GM12878 (cell line): ENCODE data around the gene CPLX1. TPM values are rescaled to one million over a fixed set of nuclear protein-coding genes. Genes with fewer than 3 reads are reported as not detected.

ENCODE experiments used
- ATAC-seq: fragments of 200-7000 bp; cut with Tn5 transposase; 3 replicates; pipeline ENCODE4 v1.9.1; 2020; ENCODE audit warnings: mild to moderate bottlenecking, moderate library complexity
- BruUV-seq: library from RNA; stranded (reverse); fragments of 400-500 nt; replicated peaks from 2 replicates; lab custom pipeline; 2021; lab: Mats Ljungman, UMichigan
- CTCF ChIA-PET: fragments of 300-600 bp; sonication (Branson Sonifier 250); formaldehyde crosslinking; extraction: SDS; loops from one replicate; lab custom pipeline; 2021; ENCODE audit warnings: inconsistent platforms; lab: Yijun Ruan, JAX
- POLR2A ChIA-PET: fragments of 350-600 bp; formaldehyde crosslinking; extraction: SDS; loops from one replicate; lab custom pipeline; 2021; ENCODE audit warnings: inconsistent platforms; lab: Charles Lee
- RAD21 ChIA-PET: fragments of 300-600 bp; sonication (Branson Sonifier 250); formaldehyde crosslinking; loops from one replicate; lab custom pipeline; 2023; ENCODE audit warnings: antibody characterized with exemption; ENCODE audit not compliant: unreplicated experiment; lab: Charles Lee
- SMC1A ChIA-PET: fragments of 300-600 bp; sonication (Branson Sonifier 250); formaldehyde crosslinking; loops from one replicate; lab custom pipeline; 2023; ENCODE audit not compliant: unreplicated experiment, uncharacterized antibody; lab: Charles Lee
- DNase-seq: peaks from one replicate; pipeline ENCODE4 v3.0.0-alpha.2; 2011; ENCODE audit warnings: low read depth, low spot score
- FAIRE-seq: peaks from 3 replicates; lab custom pipeline; 2011; peaks lifted over from hg19 to GRCh38; lab: Jason Lieb, UNC
- H2AFZ ChIP-seq: 2 replicates; pipeline ENCODE4 v1.6.0; 2011; ENCODE audit warnings: low read depth, low read length, control low read depth; ENCODE audit not compliant: control insufficient read depth
- H3K27ac ChIP-seq: 2 replicates; pipeline ENCODE4 v1.5.1; 2011; ENCODE audit warnings: control low read depth; ENCODE audit not compliant: control insufficient read depth, insufficient read depth
- H3K27me3 ChIP-seq, 2 experiments: replicated peaks in 1 of 2; 2 replicates each; pipeline versions ENCODE4 v1.6.0 to v1.6.1; 2011; ENCODE audit warnings: low read length in 1 of 2; ENCODE audit not compliant: control insufficient read depth in 2 of 2, insufficient read depth in 2 of 2
- H3K36me3 ChIP-seq, 2 experiments: 2 replicates each; pipeline ENCODE4 v1.5.1; 2011; ENCODE audit warnings: low read length in 1 of 2; ENCODE audit not compliant: control insufficient read depth in 2 of 2, insufficient read depth in 2 of 2
- H3K4me1 ChIP-seq: 2 replicates; pipeline ENCODE4 v1.6.1; 2011; ENCODE audit warnings: mild to moderate bottlenecking, low read length, moderate library complexity, mixed read lengths; ENCODE audit not compliant: control insufficient read depth, insufficient read depth
- H3K4me2 ChIP-seq: 2 replicates; pipeline ENCODE4 v1.6.0; 2011; ENCODE audit warnings: control low read depth; ENCODE audit not compliant: control insufficient read depth, insufficient read depth
- H3K4me3 ChIP-seq: fragments of 200-600 bp; sonication (generic); 2 replicates; pipeline ENCODE4 v1.5.1; 2016
- H3K79me2 ChIP-seq: 2 replicates; pipeline ENCODE4 v1.6.0; 2011; ENCODE audit warnings: low read length; ENCODE audit not compliant: control insufficient read depth, insufficient read depth
- H3K9ac ChIP-seq: 2 replicates; pipeline ENCODE4 v1.8.0; 2011; ENCODE audit warnings: low read length, control low read depth, mixed read lengths; ENCODE audit not compliant: control insufficient read depth, insufficient read depth
- H3K9me3 ChIP-seq: replicated peaks from 3 replicates; pipeline ENCODE4 v1.5.1; 2011; ENCODE audit warnings: mild to moderate bottlenecking, low read length; ENCODE audit not compliant: control insufficient read depth, insufficient read depth
- H4K20me1 ChIP-seq: 2 replicates; pipeline ENCODE4 v1.6.0; 2011; ENCODE audit not compliant: control insufficient read depth, insufficient read depth
- HDAC6 ChIP-seq: fragments of 200-600 bp; sonication (generic); IDR thresholded peaks from one replicate; pipeline ENCODE4 v1.8.0; 2017; ENCODE audit warnings: antibody characterized with exemption; ENCODE audit not compliant: unreplicated experiment
- POLR2A ChIP-seq: IDR thresholded peaks from 2 replicates; pipeline ENCODE4 v1.6.1; 2011; ENCODE audit warnings: low read depth, mild to moderate bottlenecking, low read length
- SUPT20H ChIP-seq: IDR thresholded peaks from 2 replicates; pipeline ENCODE4 v1.6.1; 2011; ENCODE audit warnings: low read depth, mild to moderate bottlenecking, low read length, moderate library complexity, borderline replicate concordance; ENCODE audit not compliant: control insufficient read depth
- YY1 ChIP-seq: IDR thresholded peaks from 2 replicates; pipeline ENCODE4 v1.6.1; 2011; ENCODE audit warnings: low read depth, mild to moderate bottlenecking, low read length
- WGBS: methylation state at CpG from one replicate; pipeline ENCODE4 v1.1.6; 2016; ENCODE audit warnings: low lambda C conversion rate; ENCODE audit not compliant: insufficient replicate concordance, insufficient coverage; ENCODE audit errors: missing lambda C conversion rate; 5-methylcytosine and 5-hydroxymethylcytosine counted together
- in situ Hi-C: fragments of 300-500 bp; cut with MboI; formaldehyde crosslinking; loops from 9 replicates; pipeline ENCODE4 v1.14.3; 2018; ENCODE audit warnings: mixed read lengths
- intact Hi-C: fragments of 100-400 bp; cut with micrococcal nuclease; formaldehyde crosslinking; loops from one replicate; pipeline ENCODE4 v1.14.2; 2022; ENCODE audit not compliant: unreplicated experiment
- polyA plus RNA-seq, 11 experiments: library from polyadenylated mRNA; depleted of rRNA in 4 of 11; unstranded in 6 of 11; stranded (reverse) in 5 of 11; fragments of >200 nt; fragmentation: Nextera tagmentation in 4 of 11; fragmentation: Illumina TruSeq in 1 of 11; extraction: Ambion mirVana in 4 of 11; extraction: Trizol in 1 of 11; gene quantifications; 1 replicate in 1 of 11; 2 replicates in 10 of 11; pipeline versions ENCODE4 v1.2.1 to v1.2.3, GENCODE V29; 2011 to 2016; ENCODE audit warnings: inconsistent platforms in 2 of 11, missing spikeins in 2 of 11, low read depth in 1 of 11
- total RNA-seq, 4 experiments: library from RNA; depleted of rRNA in 3 of 4; stranded (reverse); fragments of >200 nt in 3 of 4; fragmentation: Illumina TruSeq in 1 of 4; extraction: Trizol in 1 of 4; gene quantifications; 2 replicates each; pipeline versions ENCODE4 v1.2.1 to v1.2.3, GENCODE V29; 2013 to 2021
- TF ChIP-seq, protein P1 (sequence below), 3 experiments: IDR thresholded peaks in 2 of 3; conservative IDR thresholded peaks in 1 of 3; 2 replicates each; pipeline ENCODE4 v1.5.1; 2011; ENCODE audit warnings: low read depth in 3 of 3, low read length in 3 of 3, mild to moderate bottlenecking in 3 of 3, control low read depth in 2 of 3, moderate library complexity in 2 of 3, inconsistent platforms in 1 of 3, mixed read lengths in 1 of 3; ENCODE audit not compliant: control insufficient read depth in 2 of 3, insufficient read depth in 1 of 3; ENCODE audit errors: extremely low read depth in 1 of 3
- TF ChIP-seq, protein P2 (sequence below): fragments of 450-650 bp; IDR thresholded peaks from 2 replicates; pipeline ENCODE4 v1.6.1; 2017; ENCODE audit warnings: borderline replicate concordance

The CPLX1 gene
- total and polyA plus RNA-seq, 10 of the 15 experiments (the other 5 are each of a cell fraction or from before 2014, with no cell fraction given), result 0.04 to 1.2 (median 0.13) TPM; not detected in 5

DNA sequence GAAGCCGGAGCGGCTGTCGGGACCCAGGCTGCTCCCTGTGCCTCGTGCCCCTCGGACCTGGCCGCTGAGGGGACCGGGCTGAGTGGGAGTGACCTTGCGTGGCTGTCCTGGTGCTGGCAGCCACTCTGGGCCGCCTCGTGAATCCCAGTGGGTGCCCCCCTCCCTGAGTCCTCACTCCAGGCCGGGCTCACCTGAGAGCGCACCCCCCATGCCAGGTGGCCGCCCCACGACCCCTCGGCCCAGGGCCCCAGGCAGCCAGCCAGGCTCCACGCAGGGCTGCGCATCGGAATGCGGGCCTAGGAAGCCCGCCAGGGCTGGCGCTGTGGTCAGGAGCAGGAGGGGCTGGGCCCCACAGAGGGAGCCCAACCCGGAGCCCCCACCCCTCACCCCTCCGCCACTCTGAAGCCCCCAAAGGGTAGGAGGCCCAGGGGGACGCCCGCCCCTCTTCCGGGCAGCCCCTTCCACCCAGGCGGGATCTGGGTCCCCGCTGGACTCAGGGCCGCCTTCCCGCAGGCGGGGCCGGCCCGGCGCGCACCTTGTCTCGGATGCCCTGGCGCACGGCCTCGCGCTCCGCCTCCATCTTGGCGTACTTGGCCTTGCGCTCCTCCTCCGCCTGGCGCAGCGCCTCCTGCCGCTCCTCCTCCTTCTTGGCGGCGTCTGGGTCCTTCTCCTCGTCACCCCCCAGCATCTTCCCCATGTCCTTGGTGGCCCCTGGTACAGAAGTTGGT, 33.9 kb downstream of the CPLX1 start:
- peak overlapping the region; percentile 87 for H3K4me2 ChIP-seq

More for the DNA sequence above, 33.9 kb downstream of the CPLX1 start:
- H2AFZ ChIP-seq, result peak overlapping the region; percentile 33
- ChIA-PET SMC1A (no interaction called here), POLR2A (no interaction called here), RAD21 (no interaction called here), CTCF (no interaction called here)
- no peaks in the 10 kb centered on the region for H3K79me2 ChIP-seq
- no peak for DNase-seq
- H4K20me1 ChIP-seq, result no peaks in the 10 kb centered on the region
- peak overlapping the region; percentile 20; the same call in 1 of the 2 replicates for H3K9ac ChIP-seq
- in situ Hi-C loops, result no loop called here
- no peaks in the 10 kb centered on the region for H3K36me3 ChIP-seq
- H3K9me3 ChIP-seq, result no peaks in the 10 kb centered on the region
- peaks cover 0 to 2% of the 10 kb centered on the region in 2 experiments; a peak in 2 of 4 replicates for H3K27me3 ChIP-seq
- ATAC-seq, result peak; percentile 63
- TF ChIP-seq YY1, result peak; percentile 66
- peak; percentile 48; the same call in 1 of the 2 replicates for TF ChIP-seq POLR2A
- TF ChIP-seq SUPT20H, result no peak
- TF ChIP-seq, protein P1, sequence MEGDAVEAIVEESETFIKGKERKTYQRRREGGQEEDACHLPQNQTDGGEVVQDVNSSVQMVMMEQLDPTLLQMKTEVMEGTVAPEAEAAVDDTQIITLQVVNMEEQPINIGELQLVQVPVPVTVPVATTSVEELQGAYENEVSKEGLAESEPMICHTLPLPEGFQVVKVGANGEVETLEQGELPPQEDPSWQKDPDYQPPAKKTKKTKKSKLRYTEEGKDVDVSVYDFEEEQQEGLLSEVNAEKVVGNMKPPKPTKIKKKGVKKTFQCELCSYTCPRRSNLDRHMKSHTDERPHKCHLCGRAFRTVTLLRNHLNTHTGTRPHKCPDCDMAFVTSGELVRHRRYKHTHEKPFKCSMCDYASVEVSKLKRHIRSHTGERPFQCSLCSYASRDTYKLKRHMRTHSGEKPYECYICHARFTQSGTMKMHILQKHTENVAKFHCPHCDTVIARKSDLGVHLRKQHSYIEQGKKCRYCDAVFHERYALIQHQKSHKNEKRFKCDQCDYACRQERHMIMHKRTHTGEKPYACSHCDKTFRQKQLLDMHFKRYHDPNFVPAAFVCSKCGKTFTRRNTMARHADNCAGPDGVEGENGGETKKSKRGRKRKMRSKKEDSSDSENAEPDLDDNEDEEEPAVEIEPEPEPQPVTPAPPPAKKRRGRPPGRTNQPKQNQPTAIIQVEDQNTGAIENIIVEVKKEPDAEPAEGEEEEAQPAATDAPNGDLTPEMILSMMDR (IDR thresholded peaks at IDR 0.05 in 2 of 3, conservative IDR thresholded peaks at IDR 0.05 in 1 of 3; ENCODE audit: control insufficient read depth in 2 of 3, extremely low read depth in 1 of 3, insufficient read depth in 1 of 3, low read depth in 3 of 3, low read length in 3 of 3), result peak in 1 of 3 experiments; percentile 12; a peak in 1 of 6 replicates
- peak; percentile 23 for TF ChIP-seq HDAC6
- TF ChIP-seq, protein P2, sequence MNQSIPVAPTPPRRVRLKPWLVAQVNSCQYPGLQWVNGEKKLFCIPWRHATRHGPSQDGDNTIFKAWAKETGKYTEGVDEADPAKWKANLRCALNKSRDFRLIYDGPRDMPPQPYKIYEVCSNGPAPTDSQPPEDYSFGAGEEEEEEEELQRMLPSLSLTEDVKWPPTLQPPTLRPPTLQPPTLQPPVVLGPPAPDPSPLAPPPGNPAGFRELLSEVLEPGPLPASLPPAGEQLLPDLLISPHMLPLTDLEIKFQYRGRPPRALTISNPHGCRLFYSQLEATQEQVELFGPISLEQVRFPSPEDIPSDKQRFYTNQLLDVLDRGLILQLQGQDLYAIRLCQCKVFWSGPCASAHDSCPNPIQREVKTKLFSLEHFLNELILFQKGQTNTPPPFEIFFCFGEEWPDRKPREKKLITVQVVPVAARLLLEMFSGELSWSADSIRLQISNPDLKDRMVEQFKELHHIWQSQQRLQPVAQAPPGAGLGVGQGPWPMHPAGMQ, result no peak
- peak overlapping the region; percentile 51; the same call in 1 of the 2 replicates for H3K4me3 ChIP-seq
- no TSS peak for BruUV-seq
- FAIRE-seq, result no peak
- no peak overlapping the region for H3K27ac ChIP-seq
- intact Hi-C loops, result no loop called here
- 54% methylated on average over 33 of the region's 50 CpGs for WGBS
- H3K4me1 ChIP-seq, result peaks cover 40% of the 10 kb centered on the region
